Measurements from ENCODE around the gene MAMDC2. TPM values are rescaled to one million over a fixed set of nuclear protein-coding genes. Genes with fewer than 3 reads are reported as not detected.

MAMDC2 gene
- polyA plus RNA-seq, 2 of the 4 experiments (the other 2 are of a cell fraction), result 0.30 to 0.34 TPM

GRCh38 chr9:70045452-70045851, 1.8 kb downstream of the MAMDC2 start:
- Histone ChIP-seq H3K27ac (no peak overlapping the region), H3K4me2 (no peak overlapping the region), H3K4me1 (no peaks in the 10 kb centered on the region), H3K4me3 (no peak overlapping the region), H3K9me3 (no peaks in the 10 kb centered on the region)
- POLR2A ChIA-PET, result no interaction called here
- 74% methylated on average over 4 of the region's 4 CpGs for WGBS (ENCODE audit: missing lambda C conversion rate)
- CTCF ChIA-PET, result interaction anchor here (1.2 to 1.9 kb wide), 3 partner anchors 25 to 74 kb away, joined by 3 to 7 read pairs (median 4); no protein-coding TSS in a partner anchor
- no peak for ATAC-seq
- DNase-seq (ENCODE audit: low read depth in 1 of 2, low spot score in 1 of 2), result no peak
- TF ChIP-seq, protein P1, sequence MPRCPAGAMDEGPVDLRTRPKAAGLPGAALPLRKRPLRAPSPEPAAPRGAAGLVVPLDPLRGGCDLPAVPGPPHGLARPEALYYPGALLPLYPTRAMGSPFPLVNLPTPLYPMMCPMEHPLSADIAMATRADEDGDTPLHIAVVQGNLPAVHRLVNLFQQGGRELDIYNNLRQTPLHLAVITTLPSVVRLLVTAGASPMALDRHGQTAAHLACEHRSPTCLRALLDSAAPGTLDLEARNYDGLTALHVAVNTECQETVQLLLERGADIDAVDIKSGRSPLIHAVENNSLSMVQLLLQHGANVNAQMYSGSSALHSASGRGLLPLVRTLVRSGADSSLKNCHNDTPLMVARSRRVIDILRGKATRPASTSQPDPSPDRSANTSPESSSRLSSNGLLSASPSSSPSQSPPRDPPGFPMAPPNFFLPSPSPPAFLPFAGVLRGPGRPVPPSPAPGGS (IDR thresholded peaks at IDR 0.05), result no peak
- TF ChIP-seq KDM1A (IDR thresholded peaks at IDR 0.05; ENCODE audit: low read depth) (no peak), JUN (IDR thresholded peaks at IDR 0.05) (no peak), HEYL (CRISPR knock-in tag; IDR thresholded peaks at IDR 0.05) (no peak), EHF (CRISPR knock-in tag; IDR thresholded peaks at IDR 0.05) (no peak), CHD4 (IDR thresholded peaks at IDR 0.05; ENCODE audit: borderline replicate concordance) (no peak), CBX2 (IDR thresholded peaks at IDR 0.05; ENCODE audit: borderline replicate concordance, low read depth) (no peak), ATOH8 (CRISPR knock-in tag; IDR thresholded peaks at IDR 0.05; ENCODE audit: low read depth) (no peak), ZSCAN20 (CRISPR knock-in tag; IDR thresholded peaks at IDR 0.05) (no peak), HES2 (IDR thresholded peaks at IDR 0.05) (no peak), EP300 (IDR thresholded peaks at IDR 0.05) (no peak), RARB (CRISPR knock-in tag; IDR thresholded peaks at IDR 0.05) (no peak)
- FAIRE-seq, result no peak

DNA sequence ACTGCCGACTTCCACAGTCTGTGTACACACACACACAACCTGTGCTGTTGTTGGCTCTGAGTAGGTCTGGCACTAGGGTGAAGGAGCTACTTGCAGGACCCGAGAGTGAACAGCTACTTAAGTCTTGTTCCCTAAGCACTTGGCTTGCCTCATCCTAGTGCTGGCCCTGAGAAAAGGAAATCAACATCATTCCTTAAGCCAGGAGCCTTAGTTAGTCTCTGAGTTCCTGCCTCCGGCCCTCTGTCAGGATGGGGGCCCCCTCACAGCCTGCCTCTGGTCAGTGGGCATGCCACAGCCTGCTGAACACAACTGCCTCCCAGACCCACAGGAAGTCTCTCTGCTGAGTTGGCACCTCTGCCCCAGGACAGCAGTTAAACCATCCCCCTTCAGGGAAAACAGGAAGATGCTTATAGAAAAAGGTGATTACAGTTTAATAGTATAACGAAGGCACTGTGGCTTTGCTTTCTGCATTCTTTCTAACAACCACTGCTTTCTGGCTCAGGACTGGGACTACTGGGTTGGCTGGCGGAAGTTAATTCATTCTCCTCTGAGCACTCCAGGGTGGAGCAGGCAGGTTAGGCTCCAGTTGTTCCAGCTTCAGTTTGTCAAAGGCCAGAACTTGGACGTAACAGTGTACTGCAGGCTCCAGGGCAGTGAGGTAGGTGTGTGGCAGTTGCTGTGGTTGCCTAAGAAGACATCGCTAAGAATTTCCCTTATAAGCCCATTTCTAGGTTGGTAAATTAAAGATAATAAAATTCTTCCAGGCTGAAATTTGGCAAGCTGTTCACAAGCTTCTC, 2.8 kb downstream of the MAMDC2 start:
- CTCF ChIA-PET, result interaction anchor here (0.7 kb wide), 1 partner anchor 25 kb away, joined by 3 read pairs; no protein-coding TSS in a partner anchor
- POLR2A ChIA-PET, result no interaction called here
- Histone ChIP-seq H3K9me3 (no peaks in the 10 kb centered on the region), H3K27ac (no peak overlapping the region), H3K4me1 (no peaks in the 10 kb centered on the region), H3K4me3 (no peak overlapping the region), H3K4me2 (no peak overlapping the region)
- FAIRE-seq (no peak), DNase-seq (ENCODE audit: low read depth in 1 of 2, low spot score in 1 of 2) (no peak), ATAC-seq (no peak)
- TF ChIP-seq ZFP36 (IDR thresholded peaks at IDR 0.05; ENCODE audit: borderline replicate concordance, partially characterized antibody) (no peak), EP300 (IDR thresholded peaks at IDR 0.05) (no peak)
- 56% methylated on average over 7 of the region's 7 CpGs for WGBS (ENCODE audit: missing lambda C conversion rate)

DNA sequence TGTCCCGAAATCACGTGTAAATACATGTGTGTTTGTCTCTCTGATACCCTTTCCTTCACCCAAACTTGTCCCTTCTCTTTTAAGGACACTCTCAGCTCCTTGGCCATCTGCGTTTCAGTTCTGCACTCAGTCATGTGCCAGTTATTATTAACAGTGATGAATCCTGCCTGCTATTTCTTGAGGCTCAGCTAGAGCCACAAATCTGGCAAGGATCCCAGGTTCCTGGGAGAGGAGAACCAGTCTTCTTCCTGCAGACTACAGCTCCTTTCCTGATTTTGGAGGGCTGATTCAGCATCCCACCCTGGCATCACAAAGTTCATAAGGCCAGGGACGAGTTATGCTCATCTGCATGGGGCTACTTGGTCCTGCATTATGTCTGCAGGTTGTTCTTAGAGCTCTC, 5.6 kb downstream of the MAMDC2 start:
- ChIA-PET CTCF (interaction anchor here (0.6 kb wide), 1 partner anchor 117 kb away, joined by 3 read pairs; no protein-coding TSS in a partner anchor), POLR2A (no interaction called here)
- Histone ChIP-seq H3K9me3 (no peaks in the 10 kb centered on the region), H3K27ac (no peak overlapping the region), H3K4me2 (no peak overlapping the region), H3K4me1 (no peaks in the 10 kb centered on the region), H3K4me3 (no peak overlapping the region)
- WGBS (ENCODE audit: missing lambda C conversion rate), result 9% methylated on average over 4 of the region's 4 CpGs
- ATAC-seq (no peak), DNase-seq (ENCODE audit: low read depth in 1 of 2, low spot score in 1 of 2) (no peak), FAIRE-seq (no peak)
- TF ChIP-seq MYC (IDR thresholded peaks at IDR 0.05; ENCODE audit: borderline replicate concordance, low read length) (no peak), EHMT2 (IDR thresholded peaks at IDR 0.05; ENCODE audit: low read depth) (no peak), ZC3H11A (IDR thresholded peaks at IDR 0.05) (no peak), CEBPB (IDR thresholded peaks at IDR 0.05) (no peak), HEYL (CRISPR knock-in tag; IDR thresholded peaks at IDR 0.05) (no peak)
